Measurements from ENCODE around the gene LMNB1.
"Not testable (repeated sequence)": the region's sequence is repeated elsewhere in the genome, so short reads cannot be mapped to it uniquely, and the experiment has no call there.

Gene LMNB1

GRCh38 chr5:126776499-126777256 is at the start of gene LMNB1:
Gene LMNB1 (plus strand): TSS chr5:126777136. CDS start chr5:126777509, 373 bp downstream.
- DNase-seq (ENCODE audit: low read depth), result peak; percentile 47

- no peak for DNase-seq (ENCODE audit: low read depth)
Measured at GRCh38 chr5:126732716-126733115, 44.2 kb upstream of the LMNB1 start.

GRCh38 chr5:126734573-126734972 is 42.4 kb upstream of the LMNB1 start:
- not testable (repeated sequence) for DNase-seq (ENCODE audit: low read depth)

- no peak for DNase-seq (ENCODE audit: low read depth)
Measured at GRCh38 chr5:126736141-126736540, 40.8 kb upstream of the LMNB1 start.

GRCh38 chr5:126741361-126741760 is 35.6 kb upstream of the LMNB1 start:
- no peak for DNase-seq (ENCODE audit: low read depth)

GRCh38 chr5:126742425-126742824 is 34.5 kb upstream of the LMNB1 start:
- no peak for DNase-seq (ENCODE audit: low read depth)

GRCh38 chr5:126744836-126745235 is 32.1 kb upstream of the LMNB1 start:
- no peak for DNase-seq (ENCODE audit: low read depth)

- no peak for DNase-seq (ENCODE audit: low read depth)
Measured at GRCh38 chr5:126745259-126745992, 31.5 kb upstream of the LMNB1 start.

GRCh38 chr5:126746290-126746689 is 30.6 kb upstream of the LMNB1 start:
- DNase-seq (ENCODE audit: low read depth), result no peak

GRCh38 chr5:126752081-126752785 is 24.7 kb upstream of the LMNB1 start:
- DNase-seq (ENCODE audit: low read depth), result no peak

GRCh38 chr5:126753227-126753626 is 23.7 kb upstream of the LMNB1 start:
- DNase-seq (ENCODE audit: low read depth), result no peak

- DNase-seq (ENCODE audit: low read depth), result no peak
Measured at GRCh38 chr5:126754609-126755008, 22.3 kb upstream of the LMNB1 start.

- no peak for DNase-seq (ENCODE audit: low read depth)
Measured at GRCh38 chr5:126755593-126755992, 21.3 kb upstream of the LMNB1 start.

- no peak for DNase-seq (ENCODE audit: low read depth)
Measured at GRCh38 chr5:126757713-126758357, 19.1 kb upstream of the LMNB1 start.

- DNase-seq (ENCODE audit: low read depth), result no peak
Measured at GRCh38 chr5:126763371-126763770, 13.6 kb upstream of the LMNB1 start.

- DNase-seq (ENCODE audit: low read depth), result no peak
Measured at GRCh38 chr5:126769703-126770102, 7.2 kb upstream of the LMNB1 start.

- not testable (repeated sequence) for DNase-seq (ENCODE audit: low read depth)
Measured at GRCh38 chr5:126773536-126773935, 3.4 kb upstream of the LMNB1 start.

- not testable (repeated sequence) for DNase-seq (ENCODE audit: low read depth)
Measured at GRCh38 chr5:126774595-126774994, 2.3 kb upstream of the LMNB1 start.

GRCh38 chr5:126777257-126777974 is 480 bp downstream of the LMNB1 start:
- peak; percentile 18 for DNase-seq (ENCODE audit: low read depth)

- DNase-seq (ENCODE audit: low read depth), result peak; percentile 80
Measured at GRCh38 chr5:126777975-126778674, 1.2 kb downstream of the LMNB1 start.

Data from non-pigmented ciliary epithelial cell (primary cell).